ENCODE results near the gene LIM2.

The LIM2 gene

DNA sequence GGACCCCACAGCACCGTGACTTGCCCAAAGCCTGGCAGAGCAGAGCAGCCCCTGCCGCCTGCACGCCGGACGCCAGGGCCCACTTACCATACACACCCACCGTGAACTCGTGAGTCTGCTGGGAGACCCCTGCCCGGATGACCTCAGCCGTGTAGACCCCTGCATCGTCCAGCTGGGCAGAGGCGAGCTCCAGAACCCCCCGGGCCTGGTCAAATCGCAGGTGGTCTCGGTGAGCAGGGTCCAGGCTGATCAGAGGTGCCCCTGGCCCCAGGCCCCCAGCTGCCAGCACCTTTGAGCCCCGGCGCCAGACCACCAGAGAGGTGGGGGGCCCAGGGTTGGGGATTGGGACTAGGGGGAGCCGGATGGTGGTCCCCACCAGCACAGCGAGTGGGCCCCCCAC, 46.7 kb downstream of the LIM2 start:
- DNase-seq (ENCODE audit: low spot score) (no peak), FAIRE-seq (no peak)

DNA sequence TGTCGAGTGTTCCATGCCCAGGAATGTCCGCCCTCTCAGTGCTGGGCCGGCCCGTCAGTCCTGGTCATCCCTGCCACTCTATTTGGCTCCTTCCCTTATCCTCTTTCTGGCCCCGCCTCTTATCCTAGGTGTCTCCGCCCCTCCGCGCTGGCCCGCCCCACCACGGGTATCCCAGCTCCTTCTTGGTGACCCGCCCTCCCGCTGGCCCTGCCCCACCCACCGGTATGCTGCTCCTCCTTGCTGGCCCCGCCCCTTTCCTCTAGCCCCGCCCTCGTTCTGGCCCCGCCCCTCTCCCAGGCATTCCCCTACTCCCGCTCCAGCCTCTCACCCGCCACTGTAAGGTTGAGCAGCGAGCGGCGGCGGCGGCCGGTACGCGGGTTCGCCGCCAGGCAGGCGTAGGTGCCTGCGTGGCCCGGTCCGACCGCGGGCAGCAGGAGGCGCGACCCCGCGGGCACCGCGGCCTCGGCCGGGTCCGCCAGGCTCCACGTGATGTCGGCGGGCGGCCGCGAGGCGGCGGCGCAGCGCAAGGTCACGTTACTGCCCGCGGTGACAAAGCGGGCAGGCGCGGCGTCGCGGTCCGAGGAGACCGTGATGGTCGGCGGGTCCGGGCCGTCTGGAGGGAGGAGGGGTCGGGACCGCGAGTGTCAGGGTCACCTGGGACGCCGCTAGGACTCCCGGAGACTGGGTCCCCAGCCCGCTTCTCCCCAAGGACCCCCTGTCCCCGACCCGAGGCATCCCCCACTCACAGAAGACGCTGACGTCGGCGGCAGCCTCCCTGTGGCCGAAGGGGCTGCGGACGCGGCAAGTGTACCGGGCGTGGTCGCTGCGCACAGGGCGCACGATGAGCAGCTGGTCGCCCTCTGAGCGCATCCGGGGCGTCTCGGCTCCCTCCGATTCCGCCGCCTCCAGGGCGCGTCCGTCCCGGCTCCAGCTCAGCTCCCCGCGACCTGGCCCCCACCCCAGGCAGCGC, 47.8 kb downstream of the LIM2 start:
- DNase-seq (ENCODE audit: low spot score) (peak; percentile 99), FAIRE-seq (peak; percentile 44)

DNA sequence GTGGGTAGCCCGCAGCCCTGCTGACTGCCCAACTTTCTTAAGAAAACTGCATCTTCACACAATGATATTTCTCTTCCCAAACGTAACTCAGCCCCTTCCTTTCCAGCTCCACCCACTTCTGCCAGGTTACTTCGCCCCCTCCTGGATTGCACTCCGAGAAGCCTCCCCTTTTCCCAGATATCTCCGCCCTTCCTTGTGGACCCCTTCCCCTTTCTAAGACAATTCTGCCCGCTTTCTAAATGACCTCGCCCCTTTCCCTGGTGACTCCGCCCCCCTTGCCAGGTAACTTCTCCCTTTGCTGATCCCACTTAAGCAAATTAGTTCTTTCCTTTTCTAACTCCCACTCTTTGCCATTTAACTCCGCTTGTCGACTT, 48.5 kb downstream of the LIM2 start:
- DNase-seq (ENCODE audit: low spot score) (peak; percentile 38), FAIRE-seq (no peak)

DNA sequence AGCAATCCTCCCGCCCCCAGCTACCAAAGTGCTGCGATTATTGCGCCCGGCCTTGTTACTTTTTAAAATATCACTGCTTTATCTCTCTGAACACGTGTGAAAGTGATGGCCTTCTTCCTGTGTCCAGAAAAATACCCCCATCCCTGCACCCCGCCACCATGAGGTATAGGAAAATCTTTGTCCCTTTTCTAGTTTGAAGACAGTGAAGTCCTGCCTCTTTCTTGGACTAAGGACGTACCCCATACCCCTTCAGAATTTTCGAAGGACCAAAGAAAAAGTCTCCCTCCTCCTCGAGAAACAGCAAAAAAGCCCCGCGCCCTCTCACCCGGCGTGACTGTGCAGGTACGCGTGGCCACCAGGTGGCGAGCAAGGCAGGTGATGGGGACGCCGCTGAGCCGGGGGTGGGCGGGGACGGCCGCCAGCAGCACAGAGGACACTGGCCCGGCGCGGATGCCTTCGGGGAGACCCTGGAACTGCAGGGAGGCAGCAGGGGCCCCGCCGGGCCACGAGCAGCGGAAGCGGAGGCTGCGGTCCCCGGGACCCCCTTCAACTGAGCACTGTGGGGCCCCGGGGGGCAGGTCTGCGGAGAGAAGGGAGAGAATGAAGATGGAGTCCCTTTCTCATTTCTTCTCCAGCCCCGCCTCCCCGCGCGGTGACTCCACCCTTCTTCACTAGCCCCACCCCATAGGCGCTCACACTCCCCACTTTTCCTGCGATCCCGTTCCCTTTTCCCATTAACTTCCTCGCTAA, 49.0 kb downstream of the LIM2 start:
- DNase-seq (ENCODE audit: low spot score), result peak; percentile 93
- peak; percentile 50 for FAIRE-seq

DNA sequence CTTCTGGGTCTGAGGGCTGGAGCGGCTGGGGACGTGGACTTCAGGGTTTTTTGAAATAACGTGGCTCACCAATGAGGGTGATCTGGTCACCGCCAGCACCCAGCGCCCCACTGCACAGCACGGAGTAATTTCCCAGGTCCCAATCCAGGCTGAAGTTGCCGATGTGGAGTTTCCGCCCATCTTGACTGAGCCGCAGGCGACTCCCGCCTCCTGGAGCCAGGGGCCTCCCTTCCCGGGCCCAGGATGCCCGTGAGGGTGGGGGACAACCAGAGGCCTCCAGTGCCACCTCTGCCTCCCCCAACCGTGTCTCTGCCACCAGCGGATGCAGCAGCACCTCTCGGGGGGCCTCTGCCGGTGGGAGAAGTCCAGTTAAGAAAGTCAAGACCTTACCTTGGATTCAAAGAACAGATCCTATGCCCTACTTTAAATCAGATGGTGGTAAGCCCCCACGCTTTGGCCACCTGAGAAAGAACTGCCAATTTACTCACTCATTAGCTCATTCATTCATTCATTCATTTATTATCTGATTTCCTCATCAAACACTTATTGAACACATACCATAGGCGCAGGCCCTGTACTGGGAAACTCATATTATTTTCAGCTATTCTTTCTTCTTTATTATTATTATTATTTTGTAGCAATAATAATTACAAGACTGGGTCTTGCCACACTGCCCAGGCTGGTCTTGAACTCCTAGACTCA, 49.8 kb downstream of the LIM2 start:
- DNase-seq (ENCODE audit: low spot score), result no peak
- no peak for FAIRE-seq

DNA sequence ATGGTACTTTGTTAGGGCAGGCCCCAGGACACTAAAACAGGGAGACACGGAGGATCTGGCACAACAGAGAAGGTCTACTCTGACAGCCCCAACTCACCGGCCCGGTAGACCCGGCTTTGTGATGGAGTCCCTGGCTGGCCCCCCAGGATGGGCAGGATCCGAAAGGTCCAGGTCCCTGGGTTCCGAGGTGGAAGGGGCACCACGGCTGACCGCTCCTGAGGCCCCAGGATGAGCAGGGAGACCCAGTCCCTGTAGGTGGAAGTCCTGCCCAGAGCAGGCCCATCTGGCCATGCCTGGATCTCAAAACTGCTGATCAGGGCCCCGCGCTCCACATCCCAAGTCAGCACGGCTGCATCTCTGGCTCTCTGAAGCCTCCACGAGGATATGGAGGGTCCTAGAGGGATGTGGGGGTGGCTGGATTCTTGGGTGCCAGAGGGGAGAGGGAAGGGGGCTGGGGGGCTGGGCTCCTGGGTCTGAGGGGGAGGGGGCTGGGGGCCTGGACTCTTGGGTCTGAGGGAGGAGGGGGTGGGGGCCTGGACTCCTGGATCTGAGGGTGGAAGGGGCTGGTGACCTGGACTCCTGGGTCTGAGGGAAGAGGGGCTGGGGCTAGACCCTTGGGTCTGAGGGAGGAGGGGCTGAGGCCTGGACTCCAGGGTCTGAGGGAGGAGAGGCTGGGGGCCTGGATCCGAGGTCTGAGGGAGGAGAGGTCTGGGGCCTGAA, 50.5 kb downstream of the LIM2 start:
- DNase-seq (ENCODE audit: low spot score) (no peak), FAIRE-seq (no peak)

DNA sequence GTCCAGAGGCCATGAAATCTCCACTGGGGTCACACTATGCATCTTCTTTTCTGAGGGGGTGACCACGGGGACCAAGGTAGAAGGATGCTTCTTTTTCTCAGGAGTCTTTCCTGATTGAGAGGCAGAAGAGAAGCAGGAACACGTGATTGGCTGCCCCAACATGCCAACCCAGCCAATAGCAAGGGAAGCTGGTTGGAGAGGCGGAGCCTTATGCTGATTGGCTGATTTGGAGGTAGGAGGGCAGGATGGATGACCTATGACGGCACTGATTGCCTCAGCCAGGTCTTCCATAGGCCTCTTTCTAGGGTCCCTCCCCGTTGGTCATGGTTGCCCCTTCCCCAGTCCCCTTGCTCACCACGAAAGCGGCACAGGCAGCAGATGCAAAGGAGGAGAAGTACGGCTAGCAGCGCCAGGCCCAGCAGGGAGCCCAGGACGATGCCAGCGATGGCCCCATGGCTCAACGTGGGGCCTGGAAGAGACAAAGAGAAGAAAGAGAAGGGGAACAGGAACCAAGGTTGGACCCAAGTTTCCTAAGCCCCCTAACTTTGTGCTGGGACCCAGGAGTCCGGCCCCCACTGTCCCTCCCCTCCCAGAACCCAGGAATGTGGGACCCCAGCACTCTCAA, 53.8 kb downstream of the LIM2 start:
- FAIRE-seq, result no peak
- DNase-seq (ENCODE audit: low spot score), result no peak

DNA sequence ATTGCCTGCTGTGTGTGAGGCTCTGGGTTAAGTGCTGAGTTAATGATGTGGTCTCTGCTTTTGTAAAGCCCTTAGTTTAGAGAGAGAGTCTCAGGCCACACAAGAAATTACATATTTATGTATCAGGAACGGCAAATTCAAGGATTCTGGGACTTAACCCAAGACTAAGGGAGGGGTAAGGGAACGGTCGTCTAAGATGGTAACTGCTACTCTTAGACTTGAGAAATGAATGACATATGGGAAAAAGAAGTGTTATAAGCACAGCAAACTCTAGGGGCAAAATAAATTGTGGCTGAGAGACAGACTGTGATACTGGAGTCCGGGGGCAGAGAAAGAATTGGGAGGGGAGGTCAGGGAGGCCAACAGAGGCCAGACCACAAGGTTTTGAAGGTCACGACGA, 56.1 kb downstream of the LIM2 start:
- FAIRE-seq (no peak), DNase-seq (ENCODE audit: low spot score) (no peak)

DNA sequence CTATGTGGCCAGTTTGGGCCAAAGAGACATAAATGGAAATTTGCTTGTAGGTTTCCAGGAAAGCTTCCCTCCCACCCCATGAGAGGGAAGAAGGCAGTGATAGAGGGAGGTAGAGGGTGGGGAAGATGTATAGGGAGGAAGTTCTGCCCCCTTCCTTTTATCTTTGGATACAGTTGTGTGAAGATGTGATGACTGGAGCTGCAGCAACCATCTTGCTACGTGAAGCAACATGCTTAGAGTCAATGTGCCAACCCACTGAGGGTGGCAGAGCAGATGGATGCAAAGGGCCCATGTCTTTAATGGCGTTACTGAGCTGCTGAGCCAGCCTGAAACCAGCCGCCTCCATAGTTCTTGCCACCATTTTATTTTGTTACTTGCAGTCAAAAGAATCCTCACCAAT, 56.6 kb downstream of the LIM2 start:
- FAIRE-seq, result no peak
- DNase-seq (ENCODE audit: low spot score), result no peak

DNA sequence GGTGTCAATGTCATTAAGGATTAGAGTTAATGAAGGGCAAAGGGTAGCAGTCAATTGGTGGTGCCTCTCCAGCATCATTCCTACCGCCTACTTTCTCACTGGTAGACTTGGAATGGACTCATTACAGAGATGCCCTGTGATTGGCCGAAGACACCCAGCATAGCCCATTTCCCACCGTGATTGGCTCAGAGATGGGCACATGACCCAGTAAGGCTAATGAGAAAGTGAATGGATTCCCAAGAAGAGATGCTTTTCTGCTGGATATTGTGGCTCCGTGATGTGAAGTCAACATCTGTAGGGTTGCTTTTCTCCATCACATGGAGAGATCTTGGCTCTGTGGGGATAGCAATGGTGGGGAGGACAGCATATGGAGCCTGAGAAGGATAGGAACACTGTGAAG, 57.4 kb downstream of the LIM2 start:
- no peak for FAIRE-seq

More for the DNA sequence above, 57.4 kb downstream of the LIM2 start:
- DNase-seq (ENCODE audit: low spot score), result no peak

Measured in urothelium cell line (cell line).